DMS114 treated with DMSO at 0.1 percent for 48 hours (cell line): ENCODE data around the gene PROS1.
"Not testable (repeated sequence)": the region's sequence is repeated elsewhere in the genome, so short reads cannot be mapped to it uniquely, and the experiment has no call there.

Source experiments
- DNase-seq: peaks from one replicate; lab custom pipeline; 2025; ENCODE audit not compliant: unreplicated experiment; lab: John Stamatoyannopoulos, UW

PROS1 gene

DNA sequence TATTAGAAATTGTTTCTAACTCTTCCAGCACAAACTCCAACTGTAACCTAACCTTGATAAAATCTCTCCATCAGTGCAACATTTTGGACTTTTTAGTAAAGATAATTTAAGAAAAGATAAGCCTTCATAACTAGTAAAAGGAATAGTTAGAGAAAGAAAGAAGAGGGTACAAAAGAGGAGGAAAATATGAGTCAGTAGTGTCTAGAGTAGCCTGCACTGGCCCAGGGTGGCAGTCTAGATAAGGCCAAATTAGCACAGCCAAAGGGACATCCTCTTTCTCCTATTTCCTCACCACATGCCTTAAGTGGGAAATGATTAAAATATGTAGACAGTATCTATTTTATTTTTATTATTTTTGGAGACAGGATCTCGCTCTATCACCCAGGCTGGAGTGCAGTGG is 3.7 kb downstream of the PROS1 start:
- DNase-seq: no peak

DNA sequence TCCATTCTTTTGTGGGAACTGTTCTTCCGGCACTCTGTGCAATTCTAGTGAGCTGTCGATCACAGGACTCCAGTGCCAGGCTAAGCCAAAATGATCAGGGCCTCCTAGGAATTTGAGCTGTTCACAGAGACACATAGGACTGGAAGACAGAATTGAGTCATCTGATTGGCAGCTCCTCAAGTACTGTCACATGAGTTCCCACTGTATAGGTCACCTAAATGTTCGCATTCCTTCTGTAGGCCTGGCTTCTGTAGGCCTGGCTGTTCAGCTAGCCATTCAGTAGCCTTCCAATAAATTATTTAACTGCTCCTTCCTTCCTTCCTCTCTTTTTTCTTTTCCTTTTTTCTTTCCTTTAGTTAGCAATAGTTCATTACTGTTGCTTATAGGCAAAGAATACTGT is 4.3 kb downstream of the PROS1 start:
- no peak for DNase-seq

- DNase-seq: not testable (repeated sequence)
These were observed 8.6 kb downstream of the PROS1 start for GRCh38 chr3:93965106-93965505.

- DNase-seq: no peak
These were observed 10.9 kb downstream of the PROS1 start for GRCh38 chr3:93962798-93963197.

- no peak for DNase-seq
These were observed 12.2 kb downstream of the PROS1 start for GRCh38 chr3:93961489-93961888.

DNA sequence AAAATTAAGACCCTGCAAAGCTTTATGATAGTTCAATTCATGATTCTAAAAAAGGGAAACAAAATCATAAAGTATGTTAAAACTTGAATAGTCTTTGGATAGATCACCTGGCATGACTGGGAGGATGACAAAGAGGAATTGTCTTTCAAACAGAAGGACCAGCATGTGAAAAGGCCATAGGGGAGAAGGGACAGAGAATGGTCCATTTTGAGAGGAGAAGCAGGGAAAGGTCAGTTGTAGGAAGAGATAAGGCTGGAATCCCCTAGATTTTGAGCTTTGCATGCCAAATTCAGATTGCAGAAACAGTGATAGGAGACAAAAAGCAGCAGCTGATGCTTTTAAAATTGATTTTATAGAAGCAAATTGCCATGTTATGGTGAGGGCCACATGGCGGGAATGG is 12.7 kb downstream of the PROS1 start:
- no peak for DNase-seq

- DNase-seq: not testable (repeated sequence)
These were observed 23.7 kb downstream of the PROS1 start for GRCh38 chr3:93949958-93950357.

- not testable (repeated sequence) for DNase-seq
These were observed 36.2 kb downstream of the PROS1 start for GRCh38 chr3:93937485-93937884.

DNA sequence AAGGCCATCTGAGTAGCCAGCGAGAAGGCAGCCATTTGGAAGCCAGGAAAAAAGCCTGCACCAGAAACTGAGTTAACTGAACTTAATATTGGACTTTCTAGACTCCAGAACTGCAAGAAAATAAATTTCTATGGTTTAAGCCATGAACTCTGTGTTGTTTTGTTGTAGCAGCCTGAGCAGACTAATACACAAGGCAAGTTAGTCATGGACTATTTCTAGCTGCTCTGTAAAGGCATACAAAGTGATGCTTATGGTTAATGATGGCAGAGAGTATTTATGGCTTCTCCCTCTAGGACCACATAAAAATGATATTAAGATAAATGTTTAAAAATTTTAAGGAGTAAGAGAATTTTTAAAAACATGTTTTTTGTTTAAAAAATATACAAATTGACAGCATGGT is 37.1 kb downstream of the PROS1 start:
- DNase-seq: no peak

- no peak for DNase-seq
These were observed 39.2 kb downstream of the PROS1 start for GRCh38 chr3:93934366-93935046.

GRCh38 chr3:93931597-93932229 is 42.0 kb downstream of the PROS1 start:
- DNase-seq: no peak

DNA sequence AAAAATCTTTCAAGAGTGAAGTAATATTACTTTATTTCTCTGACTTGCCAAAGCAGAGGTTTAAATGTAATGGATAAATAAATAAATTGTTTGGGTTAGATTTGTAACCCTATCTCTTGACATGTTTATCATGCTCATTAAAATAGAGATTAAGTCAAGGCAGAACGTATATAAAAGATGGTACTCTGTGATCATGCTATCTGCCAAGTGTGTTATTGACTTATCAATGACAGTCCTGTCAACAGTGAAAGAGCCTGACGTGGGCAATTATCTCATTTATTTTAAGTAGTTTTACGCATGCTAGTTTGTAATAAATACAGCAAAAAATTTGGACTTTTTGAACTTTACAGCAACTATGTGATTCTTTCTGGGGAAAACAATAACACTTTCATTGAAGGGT is 43.7 kb downstream of the PROS1 start:
- DNase-seq: no peak

- DNase-seq: no peak
These were observed 46.9 kb downstream of the PROS1 start for GRCh38 chr3:93926789-93927188.

DNA sequence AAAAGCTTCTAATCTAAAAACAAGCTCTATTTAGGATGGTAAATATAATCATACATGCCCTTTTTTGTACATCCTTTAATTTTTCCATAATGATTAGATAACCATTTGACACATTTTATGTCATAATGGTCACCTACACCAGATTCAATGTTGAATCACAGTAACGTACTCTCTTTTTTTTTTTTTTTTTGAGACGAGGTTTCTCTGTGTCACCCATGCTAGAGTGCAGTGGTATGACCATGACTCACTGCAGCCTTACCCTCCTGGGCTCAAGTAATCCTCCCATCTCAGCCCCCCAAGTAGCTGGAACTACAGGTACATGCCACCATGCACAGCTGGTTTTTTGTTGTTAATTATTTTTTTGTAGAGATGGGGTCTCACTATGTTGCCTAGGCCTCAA is 49.2 kb downstream of the PROS1 start:
- DNase-seq: no peak

DNA sequence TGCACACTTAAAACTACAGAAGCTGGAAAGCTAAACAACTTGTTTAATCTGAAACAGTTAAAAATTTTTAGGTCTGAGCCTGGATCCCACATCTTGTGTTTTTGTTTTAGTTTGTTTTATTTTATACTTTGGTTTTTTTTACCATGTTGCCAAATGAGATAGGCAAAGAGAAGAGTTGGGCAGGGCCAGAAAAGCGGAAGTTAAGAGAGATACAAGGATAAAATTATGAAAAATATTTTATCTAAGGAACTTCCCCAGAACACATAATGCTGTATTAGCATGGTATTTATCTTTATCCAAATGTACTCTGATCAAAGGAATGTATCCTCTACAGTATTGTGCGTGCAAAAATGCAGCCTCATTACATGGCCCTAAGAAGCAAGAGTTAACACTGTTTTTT is 50.7 kb downstream of the PROS1 start:
- no peak for DNase-seq

DNA sequence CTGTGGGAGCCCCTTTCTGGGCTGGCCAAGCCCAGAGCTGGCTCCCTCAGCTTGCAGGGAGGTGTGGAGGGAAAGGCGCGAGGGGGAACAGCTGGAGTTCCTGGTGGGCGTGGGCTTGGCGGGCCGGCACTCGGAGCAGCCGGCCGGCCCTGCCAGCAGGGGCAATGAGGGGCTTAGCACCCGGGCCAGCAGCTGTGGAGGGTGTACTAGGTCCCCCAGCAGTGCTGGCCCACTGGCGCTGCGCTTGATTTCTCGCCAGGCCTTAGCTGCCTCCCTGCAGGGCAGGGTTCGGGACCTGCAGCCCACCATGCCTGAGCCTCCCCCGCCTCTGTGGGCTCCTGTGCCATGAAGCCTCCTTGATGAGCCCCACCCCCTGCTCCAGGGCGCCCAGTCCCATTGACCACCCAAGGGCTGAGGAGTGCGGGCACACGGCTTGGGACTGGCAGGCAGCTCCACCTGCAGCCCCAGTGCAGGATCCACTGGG is 56.1 kb downstream of the PROS1 start:
- DNase-seq: not testable (repeated sequence)

- DNase-seq: not testable (repeated sequence)
These were observed 60.1 kb downstream of the PROS1 start for GRCh38 chr3:93913623-93914022.

DNA sequence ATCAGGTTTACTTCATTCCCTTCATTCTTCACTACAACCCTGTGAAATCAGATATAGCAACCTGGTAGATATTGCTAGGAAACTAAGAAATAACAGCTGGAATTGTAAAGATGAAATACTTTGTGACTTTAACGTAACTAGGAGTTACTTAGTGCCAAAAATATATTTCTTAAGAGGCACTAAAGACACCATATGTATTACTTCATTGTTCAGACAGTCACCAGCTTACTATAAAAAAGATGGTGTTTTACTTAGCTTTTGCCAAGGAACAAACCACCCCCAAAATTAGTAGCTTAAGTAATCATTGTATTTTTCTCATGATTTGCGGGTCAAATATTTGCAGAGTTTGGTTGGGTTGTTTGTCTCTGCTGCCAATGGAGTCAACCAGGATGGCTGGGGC is 62.5 kb downstream of the PROS1 start:
- DNase-seq: no peak

DNA sequence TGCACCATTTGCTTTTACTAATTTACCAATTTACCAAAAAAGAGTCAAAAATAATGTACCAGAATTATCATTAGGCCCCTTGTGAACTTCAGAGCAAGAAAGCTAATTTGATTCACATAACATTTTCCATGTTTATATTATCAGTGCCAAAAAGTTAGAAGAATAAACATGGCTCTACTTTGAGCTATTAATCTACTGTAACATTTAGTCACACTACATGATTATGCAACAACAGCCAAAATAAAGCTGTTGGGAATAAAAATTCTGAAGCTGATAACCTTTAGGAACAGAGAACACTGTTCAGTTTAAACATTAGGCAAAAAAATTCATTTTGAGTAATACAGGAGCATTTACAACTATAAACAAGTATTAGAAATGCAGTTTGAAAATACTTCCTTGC is 63.6 kb downstream of the PROS1 start:
- DNase-seq: no peak

- no peak for DNase-seq
These were observed 66.6 kb downstream of the PROS1 start for GRCh38 chr3:93907132-93907531.

GRCh38 chr3:93906245-93906644 is 67.5 kb downstream of the PROS1 start:
- no peak for DNase-seq

DNA sequence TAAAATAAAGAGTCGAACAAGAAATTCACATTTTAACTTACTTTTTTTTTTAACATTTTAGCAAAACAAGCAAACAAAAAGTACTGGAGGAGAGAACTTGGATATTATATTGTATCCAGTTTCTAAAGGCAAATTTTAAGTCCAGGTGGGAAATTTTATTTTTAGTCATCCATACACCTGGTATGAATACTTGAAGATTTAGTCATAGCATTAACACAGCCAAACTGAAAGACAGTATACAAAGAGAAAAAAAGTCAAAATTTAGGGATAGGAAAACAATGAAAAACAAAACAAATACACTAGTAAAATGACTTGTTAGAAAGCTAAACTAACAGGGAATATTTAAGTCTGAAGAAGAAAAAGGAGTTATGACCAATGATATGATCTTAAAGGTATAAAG is 69.1 kb downstream of the PROS1 start:
- no peak for DNase-seq
